Aorta (tissue), 5 donors: ENCODE results near the gene KRT5. TPM values are rescaled to one million over a fixed set of nuclear protein-coding genes. Genes with fewer than 3 reads are reported as not detected.
A peak's percentile ranks its signal among the peaks of the same experiment; 100 is the strongest.

ENCODE experiments used
- ATAC-seq: fragments of 200-7000 bp; cut with Tn5 transposase; one replicate; pipeline ENCODE4 v1.9.1; 2022; ENCODE audit warnings: moderate library complexity; ENCODE audit not compliant: low FRiP score
- DNase-seq, 2 donors: peaks; one replicate each; pipeline ENCODE4 v3.0.0-alpha.2; 2020
- H3K27ac ChIP-seq, 2 donors: one replicate each; pipeline ENCODE4 v1.5.1; 2013; ENCODE audit warnings: low read length in 2 of 2, mild to moderate bottlenecking in 2 of 2, moderate library complexity in 2 of 2, control low read depth in 1 of 2, inconsistent platforms in 1 of 2, low read depth in 1 of 2
- H3K27me3 ChIP-seq, 2 donors: one replicate each; pipeline ENCODE4 v1.6.1; 2013; ENCODE audit warnings: control low read depth in 1 of 2, low read length in 1 of 2, mild to moderate bottlenecking in 1 of 2, moderate library complexity in 1 of 2; ENCODE audit not compliant: insufficient read depth in 2 of 2, control insufficient read depth in 1 of 2
- H3K36me3 ChIP-seq, 2 donors: one replicate each; pipeline ENCODE4 v1.6.1; 2013; ENCODE audit warnings: control low read depth in 1 of 2, low read length in 1 of 2, mild to moderate bottlenecking in 1 of 2; ENCODE audit not compliant: insufficient read depth in 2 of 2, control insufficient read depth in 1 of 2
- H3K4me1 ChIP-seq, 2 donors: one replicate each; pipeline ENCODE4 v1.6.1; 2013; ENCODE audit warnings: low read length in 2 of 2, control low read depth in 1 of 2, mild to moderate bottlenecking in 1 of 2, moderate library complexity in 1 of 2; ENCODE audit not compliant: insufficient read depth in 2 of 2, control insufficient read depth in 1 of 2
- H3K4me3 ChIP-seq, 2 donors: one replicate each; pipeline ENCODE4 v1.5.1; 2013; ENCODE audit warnings: low read length in 2 of 2, control low read depth in 1 of 2, mild to moderate bottlenecking in 1 of 2
- H3K9me3 ChIP-seq: one replicate; pipeline ENCODE4 v1.6.1; 2013; ENCODE audit warnings: mild to moderate bottlenecking, low read length; ENCODE audit not compliant: control insufficient read depth
- WGBS, 2 donors: extraction: QIAGEN DNeasy Blood & Tissue Kit; methylation state at CpG; one replicate each; pipeline ENCODE4 v1.1.7; 2013; 5-methylcytosine and 5-hydroxymethylcytosine counted together
- intact Hi-C, 2 donors: fragments of 100-400 bp; cut with DNase I; formaldehyde crosslinking; loops; one replicate each; pipeline versions ENCODE4 v1.14.2 to v1.15.0; 2022
- polyA plus RNA-seq, 2 donors: library from polyadenylated mRNA; stranded (reverse); fragments of 200-250 nt; gene quantifications; one replicate each; pipeline ENCODE4 v1.2.3, GENCODE V29; 2013
- total RNA-seq, 2 donors: library from RNA; stranded (reverse); fragmentation: NEBNext Ultra II Directional; extraction: Animal tissue kit (Norgen Biotek cat#: 25700); gene quantifications; one replicate each; pipeline ENCODE4 v1.2.1, GENCODE V29; 2021
- donor health status: healthy with polysubstance abuse.
- donor health status: Bipolar disorder and iron deficiency.
- donor health status: DM: no; HTN: no; CAD: no.
- donor health status: DM: no; HTN: no; CAD: no.
- donor health status: DM: yes; HTN: yes; CAD: no.

KRT5 gene
- total and polyA plus RNA-seq, 4 donors = 0.87 to 2.4 (median 1.4) TPM; not detected in 1

DNA sequence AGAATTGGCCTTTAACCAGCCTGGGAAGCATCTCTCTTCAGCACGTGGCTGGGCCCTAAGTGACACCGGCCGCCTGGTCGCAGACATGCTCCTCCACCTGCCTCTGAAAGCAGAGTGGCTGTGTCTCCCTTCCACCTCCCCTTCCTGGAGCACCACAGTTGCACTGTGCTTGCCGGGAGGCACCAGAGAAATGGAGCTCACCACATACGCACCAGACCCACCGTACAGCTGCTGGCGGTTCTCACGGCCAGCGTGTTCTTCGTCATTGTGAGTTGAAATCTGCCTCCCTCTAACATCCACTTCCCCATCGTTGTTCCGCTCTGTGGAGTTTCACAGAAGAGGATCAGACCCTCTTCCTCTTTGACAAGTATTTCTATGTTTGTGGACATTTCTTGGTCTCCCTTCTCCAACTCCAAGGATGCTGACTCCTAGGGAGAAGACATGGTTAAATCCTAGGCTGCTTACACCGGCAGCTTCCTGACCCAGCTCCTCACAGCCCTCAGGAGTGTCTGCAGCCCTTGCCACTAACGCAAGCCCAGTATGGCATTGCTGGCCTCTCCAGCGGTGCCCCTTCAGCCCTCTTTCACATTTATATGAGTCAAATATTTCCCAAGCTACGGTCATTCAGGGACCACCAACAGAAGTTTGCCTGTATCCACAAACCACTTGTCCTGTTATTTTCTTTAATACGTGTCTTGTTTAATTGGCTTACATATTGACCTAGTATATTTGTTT, 11.5 kb upstream of the KRT5 start:
- peak; percentile 37 to 59 for DNase-seq
- Histone ChIP-seq H3K36me3 (no peaks in the 10 kb centered on the region), H3K4me3 (no peak overlapping the region), H3K27ac (no peak overlapping the region), H3K27me3 (no peaks in the 10 kb centered on the region), H3K4me1 (no peaks in the 10 kb centered on the region), H3K9me3 (no peaks in the 10 kb centered on the region)
- ATAC-seq = no peak
- intact Hi-C loops = no loop called here
- 67 to 77% methylated on average over 18 of the region's 18 CpGs for WGBS, 2 donors

DNA sequence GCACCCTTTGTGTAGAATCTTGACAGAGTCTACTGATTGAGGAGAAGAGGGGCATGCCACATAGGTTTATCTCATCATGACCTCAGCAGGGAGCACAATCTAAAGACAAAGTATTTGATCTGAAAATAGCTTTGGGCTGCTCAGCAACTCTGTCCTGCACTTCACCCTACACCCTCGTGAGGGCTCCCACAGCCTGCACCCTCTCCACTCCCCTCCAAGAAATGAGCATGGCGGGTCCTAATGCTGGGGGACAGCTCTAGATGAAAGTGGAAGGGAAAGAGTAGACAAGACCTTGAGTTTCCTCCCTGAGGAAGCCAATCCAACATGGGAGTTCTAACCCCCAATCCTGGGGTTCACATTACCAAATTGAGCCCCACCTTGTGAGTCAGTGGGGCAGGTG, 10.7 kb upstream of the KRT5 start:
- intact Hi-C loops = no loop called here
- H3K27ac ChIP-seq = no peak overlapping the region
- ATAC-seq (no peak), DNase-seq (peak in 1 of 2 donors; percentile 36)
- WGBS, 2 donors = 81 to 90% methylated on average over 2 of the region's 2 CpGs
- H3K9me3 ChIP-seq = no peaks in the 10 kb centered on the region
- H3K4me1 ChIP-seq = no peaks in the 10 kb centered on the region
- no peaks in the 10 kb centered on the region for H3K36me3 ChIP-seq
- no peak overlapping the region for H3K4me3 ChIP-seq
- no peaks in the 10 kb centered on the region for H3K27me3 ChIP-seq

DNA sequence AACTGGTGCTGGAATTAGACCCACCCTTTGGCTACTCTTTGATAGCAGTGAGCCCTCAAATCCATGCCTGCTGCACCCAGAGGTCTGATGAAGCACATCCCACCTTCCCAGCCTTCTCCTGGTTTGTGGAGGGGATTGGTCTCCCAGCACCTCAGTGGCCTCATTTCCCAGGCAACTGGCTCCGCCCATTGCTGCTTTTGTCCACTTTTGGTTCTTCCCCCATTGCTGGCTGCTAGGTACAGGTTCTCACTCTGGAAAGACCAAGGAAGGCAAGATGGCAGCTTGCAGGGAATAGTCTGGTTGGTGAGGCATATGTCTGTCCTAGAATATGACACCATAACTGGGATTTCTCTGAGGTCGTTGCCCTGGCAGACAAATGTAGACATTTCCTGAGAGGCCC, 10.2 kb upstream of the KRT5 start:
- intact Hi-C loops = no loop called here
- no peak overlapping the region for H3K27ac ChIP-seq
- 70 to 74% methylated on average over 2 of the region's 2 CpGs for WGBS, 2 donors
- no peaks in the 10 kb centered on the region for H3K36me3 ChIP-seq
- no peak for ATAC-seq
- DNase-seq = peak; percentile 23 to 34
- no peaks in the 10 kb centered on the region for H3K9me3 ChIP-seq
- no peak overlapping the region for H3K4me3 ChIP-seq
- H3K4me1 ChIP-seq = no peaks in the 10 kb centered on the region
- no peaks in the 10 kb centered on the region for H3K27me3 ChIP-seq

DNA sequence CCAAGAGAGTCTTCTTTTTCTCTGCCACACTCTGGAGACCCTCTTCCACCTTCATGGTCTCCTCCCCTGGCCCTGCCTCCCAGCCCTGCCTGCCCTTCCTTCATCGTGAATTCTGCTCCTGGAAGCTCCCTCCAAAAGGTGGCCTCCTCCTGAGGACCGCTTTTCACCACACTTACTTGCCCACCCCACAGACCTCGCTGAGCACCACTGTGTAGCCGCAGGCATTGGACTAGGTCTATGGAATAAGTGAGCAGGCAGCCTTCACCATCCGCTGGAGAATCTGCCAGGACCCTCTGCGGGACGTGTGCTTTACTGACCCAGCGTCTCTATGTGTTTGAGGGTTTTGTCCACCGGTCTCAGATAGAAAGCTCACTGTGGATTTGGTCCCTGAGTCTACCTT, 9.7 kb upstream of the KRT5 start:
- intact Hi-C loops = no loop called here
- no peaks in the 10 kb centered on the region for H3K4me1 ChIP-seq
- no peaks in the 10 kb centered on the region for H3K36me3 ChIP-seq
- 93 to 96% methylated on average over 9 of the region's 9 CpGs for WGBS, 2 donors
- ATAC-seq (no peak), DNase-seq (peak in 1 of 2 donors; percentile 55)
- H3K4me3 ChIP-seq = no peak overlapping the region
- no peaks in the 10 kb centered on the region for H3K27me3 ChIP-seq
- no peak overlapping the region for H3K27ac ChIP-seq
- no peaks in the 10 kb centered on the region for H3K9me3 ChIP-seq

DNA sequence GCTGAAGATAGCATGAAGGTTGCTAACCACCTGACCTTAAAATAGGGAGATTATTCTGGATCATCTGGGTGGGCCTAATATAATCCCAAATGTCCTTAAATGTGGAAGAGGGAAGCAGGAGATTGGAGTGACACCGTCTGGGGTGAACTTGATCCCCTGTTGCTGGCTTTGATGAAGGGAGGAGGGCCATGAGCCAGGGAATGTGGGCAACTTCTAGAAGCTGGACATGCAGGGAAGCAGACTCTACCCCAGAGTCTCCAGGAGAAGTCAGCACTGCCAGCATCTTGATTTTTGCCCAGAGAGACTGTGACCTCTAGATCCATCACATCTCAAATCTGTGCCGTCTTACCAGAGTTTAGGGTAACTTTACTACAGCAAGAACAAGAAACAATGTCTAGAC, 9.2 kb upstream of the KRT5 start:
- Histone ChIP-seq H3K36me3 (no peaks in the 10 kb centered on the region), H3K27me3 (no peaks in the 10 kb centered on the region), H3K9me3 (no peaks in the 10 kb centered on the region), H3K4me1 (no peaks in the 10 kb centered on the region), H3K4me3 (no peak overlapping the region), H3K27ac (no peak overlapping the region)
- WGBS, 2 donors = 92 to 98% methylated on average over 2 of the region's 2 CpGs
- ATAC-seq = no peak
- intact Hi-C loops = no loop called here
- no peak for DNase-seq

DNA sequence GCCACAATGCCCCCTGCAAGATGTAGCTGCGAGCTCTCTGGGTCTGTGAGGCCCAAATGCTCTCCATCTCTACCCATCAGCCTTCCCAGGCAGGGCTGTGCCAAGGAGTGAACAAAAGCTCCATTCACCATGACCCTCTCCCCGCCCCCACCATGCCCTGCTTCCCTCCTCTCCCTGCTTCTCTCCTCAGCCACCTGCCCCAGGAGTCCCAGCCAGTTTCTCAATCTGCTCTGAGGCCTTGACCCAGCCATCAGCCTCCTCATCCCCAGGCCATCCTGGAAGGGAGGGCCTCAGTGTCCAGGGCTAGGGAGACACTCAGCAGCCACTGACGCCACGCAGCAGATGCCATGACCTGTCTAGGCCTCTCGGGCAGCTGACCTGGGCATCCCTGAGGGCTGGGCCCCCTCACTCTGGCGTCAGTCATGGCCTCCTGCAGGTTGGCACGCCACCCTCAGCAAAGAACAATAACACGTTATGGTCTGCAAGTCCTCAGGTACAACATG, 8.5 kb upstream of the KRT5 start:
- Histone ChIP-seq H3K9me3 (no peaks in the 10 kb centered on the region), H3K27ac (no peak overlapping the region), H3K27me3 (no peaks in the 10 kb centered on the region), H3K36me3 (no peaks in the 10 kb centered on the region), H3K4me1 (no peaks in the 10 kb centered on the region), H3K4me3 (no peak overlapping the region)
- 91 to 96% methylated on average over 7 to 8 of the region's 8 CpGs for WGBS, 2 donors
- intact Hi-C loops = no loop called here
- ATAC-seq = no peak
- DNase-seq = peak in 1 of 2 donors; percentile 24

DNA sequence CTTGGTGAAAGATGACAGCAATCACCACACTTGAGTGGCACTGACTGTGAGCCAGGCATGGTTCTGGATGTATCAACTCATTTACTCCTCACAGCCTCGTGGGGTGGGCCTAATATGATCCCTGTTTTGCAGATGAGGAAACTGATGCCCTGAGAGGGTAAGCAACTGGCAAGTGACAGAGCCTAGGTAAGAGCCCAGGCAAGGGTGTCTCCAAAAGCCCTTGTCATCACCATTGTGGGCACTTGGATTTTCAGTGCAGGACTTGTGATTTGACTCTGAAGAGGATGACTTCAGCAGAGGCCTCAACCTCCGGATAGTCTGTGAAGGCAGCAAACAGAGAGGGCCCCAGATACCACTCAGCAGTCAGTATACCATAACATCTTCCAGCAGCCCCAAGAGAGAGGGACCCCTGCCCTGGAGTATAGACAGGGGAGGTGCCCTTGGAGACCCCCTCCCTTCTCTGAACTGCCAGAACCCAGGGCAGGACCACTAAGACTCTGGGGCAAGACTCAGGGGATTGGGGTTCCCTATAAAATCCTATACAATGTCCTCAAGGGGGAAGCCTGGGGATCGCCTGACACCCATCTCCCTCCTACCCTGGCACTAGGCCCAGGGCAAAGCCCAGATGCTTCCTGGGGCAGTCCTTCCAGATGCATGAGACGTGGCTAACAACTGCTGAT, 7.1 kb upstream of the KRT5 start:
- Histone ChIP-seq H3K9me3 (no peaks in the 10 kb centered on the region), H3K27me3 (no peaks in the 10 kb centered on the region), H3K36me3 (no peaks in the 10 kb centered on the region), H3K4me3 (no peak overlapping the region), H3K27ac (no peak overlapping the region), H3K4me1 (no peaks in the 10 kb centered on the region)
- DNase-seq (no peak), ATAC-seq (no peak)
- intact Hi-C loops = no loop called here
- 64 to 75% methylated on average over 4 of the region's 4 CpGs for WGBS, 2 donors

DNA sequence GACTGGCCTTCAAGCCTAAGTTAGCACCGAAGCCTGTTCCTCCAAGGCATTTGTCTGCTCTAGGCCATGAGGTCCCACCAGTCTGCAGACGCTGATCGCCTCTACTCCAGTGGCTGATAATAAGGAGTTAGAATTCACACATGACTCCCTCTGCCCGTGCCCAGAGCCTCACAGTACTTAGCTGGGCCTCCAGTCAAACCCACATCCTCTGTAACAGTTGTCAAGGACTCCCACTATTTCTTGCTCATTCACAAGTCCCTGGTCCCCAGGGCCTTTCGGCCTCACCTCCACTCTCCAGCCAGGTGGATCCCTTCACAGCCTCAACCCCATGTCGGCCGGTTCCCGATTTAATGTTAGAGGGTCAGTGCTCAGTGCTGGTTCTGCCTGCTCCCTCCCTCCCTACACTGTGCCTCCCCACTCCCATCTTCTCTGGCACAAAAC, 6.3 kb upstream of the KRT5 start:
- H3K27ac ChIP-seq = no peak overlapping the region
- H3K36me3 ChIP-seq = no peaks in the 10 kb centered on the region
- ATAC-seq = no peak
- H3K9me3 ChIP-seq = no peaks in the 10 kb centered on the region
- no peak overlapping the region for H3K4me3 ChIP-seq
- peak in 1 of 2 donors; percentile 24 for DNase-seq
- H3K27me3 ChIP-seq = no peaks in the 10 kb centered on the region
- WGBS, 2 donors = 80 to 90% methylated on average over 8 of the region's 8 CpGs
- intact Hi-C loops = no loop called here
- no peaks in the 10 kb centered on the region for H3K4me1 ChIP-seq
